ENCODE results near the gene HS2ST1. TPM values are rescaled to one million over a fixed set of nuclear protein-coding genes. Genes with fewer than 3 reads are reported as not detected.
A peak's percentile ranks its signal among the peaks of the same experiment; 100 is the strongest.

HS2ST1 gene
- total and polyA plus RNA-seq, 10 of the 15 experiments (the other 5 are each of a cell fraction or from before 2014, with no cell fraction given) = 5.4 to 30.8 (median 18.6) TPM

DNA sequence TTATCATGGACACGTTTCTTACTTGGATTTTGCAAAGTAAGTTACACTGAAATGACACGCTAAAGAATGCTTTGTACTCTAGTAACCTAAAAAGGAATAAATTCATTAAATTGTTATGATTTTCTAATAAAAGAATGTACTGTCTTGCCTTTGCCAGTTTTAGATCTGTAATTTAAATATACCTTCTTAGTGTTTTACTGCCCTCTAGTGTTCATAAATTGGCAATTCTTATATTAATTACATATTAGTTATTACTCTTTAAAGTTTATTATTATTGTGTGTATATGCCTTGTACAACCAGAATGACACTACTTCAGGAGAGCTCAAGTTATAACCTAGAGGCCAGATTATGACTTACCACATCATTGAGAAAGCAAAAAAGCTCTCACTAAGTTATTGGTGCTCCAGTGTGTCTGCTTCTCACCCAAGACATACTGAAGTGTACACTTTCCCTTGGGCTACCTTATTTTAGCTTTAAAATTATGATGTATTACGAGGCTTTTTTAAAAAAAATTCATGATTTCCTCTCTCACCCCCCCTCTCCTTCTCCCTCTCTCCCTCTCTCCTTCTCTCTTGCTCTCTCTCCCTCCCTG is 169.9 kb downstream of the HS2ST1 start:
- H3K4me3 ChIP-seq = no peak overlapping the region
- intact Hi-C loops (cut with micrococcal nuclease; ENCODE audit: unreplicated experiment) (loop anchor here (1.0 to 10.0 kb wide), 8 partner anchors 52 to 700 kb away; partner anchors contain the start of genes HS2ST1, SELENOF and SH3GLB1), in situ Hi-C loops (cut with MboI) (loop anchor here (25.0 kb wide), 2 partner anchors 572 to 697 kb away; partner anchors contain the start of gene ODF2L)
- H2AFZ ChIP-seq (ENCODE audit: control insufficient read depth, low read depth, low read length) = no peak overlapping the region
- CTCF ChIA-PET = interaction anchor here (0.6 to 9.8 kb wide), 51 partner anchors 11 to 704 kb away, joined by 3 to 198 read pairs (median 5); partner anchors contain the start of genes HS2ST1, SELENOF and SH3GLB1
- peak; percentile 61; the same call in 1 of the 2 replicates for TF ChIP-seq SMC3 (IDR thresholded peaks at IDR 0.05; ENCODE audit: borderline replicate concordance, low read length)
- TF ChIP-seq RAD21 (IDR thresholded peaks at IDR 0.05; ENCODE audit: insufficient read depth, low read depth, low read length) = peak; percentile 66
- TF ChIP-seq, protein P1, sequence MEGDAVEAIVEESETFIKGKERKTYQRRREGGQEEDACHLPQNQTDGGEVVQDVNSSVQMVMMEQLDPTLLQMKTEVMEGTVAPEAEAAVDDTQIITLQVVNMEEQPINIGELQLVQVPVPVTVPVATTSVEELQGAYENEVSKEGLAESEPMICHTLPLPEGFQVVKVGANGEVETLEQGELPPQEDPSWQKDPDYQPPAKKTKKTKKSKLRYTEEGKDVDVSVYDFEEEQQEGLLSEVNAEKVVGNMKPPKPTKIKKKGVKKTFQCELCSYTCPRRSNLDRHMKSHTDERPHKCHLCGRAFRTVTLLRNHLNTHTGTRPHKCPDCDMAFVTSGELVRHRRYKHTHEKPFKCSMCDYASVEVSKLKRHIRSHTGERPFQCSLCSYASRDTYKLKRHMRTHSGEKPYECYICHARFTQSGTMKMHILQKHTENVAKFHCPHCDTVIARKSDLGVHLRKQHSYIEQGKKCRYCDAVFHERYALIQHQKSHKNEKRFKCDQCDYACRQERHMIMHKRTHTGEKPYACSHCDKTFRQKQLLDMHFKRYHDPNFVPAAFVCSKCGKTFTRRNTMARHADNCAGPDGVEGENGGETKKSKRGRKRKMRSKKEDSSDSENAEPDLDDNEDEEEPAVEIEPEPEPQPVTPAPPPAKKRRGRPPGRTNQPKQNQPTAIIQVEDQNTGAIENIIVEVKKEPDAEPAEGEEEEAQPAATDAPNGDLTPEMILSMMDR (IDR thresholded peaks at IDR 0.05 in 2 of 3, conservative IDR thresholded peaks at IDR 0.05 in 1 of 3; ENCODE audit: control insufficient read depth in 2 of 3, extremely low read depth in 1 of 3, insufficient read depth in 1 of 3, low read depth in 3 of 3, low read length in 3 of 3) = peak in 2 of 3 experiments; percentile 27 to 34; a peak in 2 of 6 replicates
- TF ChIP-seq YY1 (IDR thresholded peaks at IDR 0.05; ENCODE audit: low read depth, low read length) = no peak
- ATAC-seq (peak; percentile 83), DNase-seq (ENCODE audit: low read depth, low spot score) (no peak), FAIRE-seq (no peak)
- POLR2A ChIA-PET = interaction anchor here (1.5 kb wide), 1 partner anchor 31 kb away, joined by 4 read pairs; no protein-coding TSS in a partner anchor
- SMC1A ChIA-PET (ENCODE audit: uncharacterized antibody, unreplicated experiment) = interaction anchor here (0.5 to 7.5 kb wide), 41 partner anchors 11 to 704 kb away, joined by 3 to 101 read pairs (median 5); partner anchors contain the start of genes HS2ST1 and SELENOF
- 1% methylated on average over 3 of the region's 3 CpGs for WGBS (ENCODE audit: insufficient coverage, insufficient replicate concordance, low lambda C conversion rate, missing lambda C conversion rate)
- no peaks in the 10 kb centered on the region for H3K9me3 ChIP-seq (replicated peaks; ENCODE audit: control insufficient read depth, insufficient read depth, low read length)
- no peaks in the 10 kb centered on the region for H4K20me1 ChIP-seq (ENCODE audit: control insufficient read depth, insufficient read depth)
- RAD21 ChIA-PET (ENCODE audit: unreplicated experiment) = interaction anchor here (0.8 to 5.2 kb wide), 28 partner anchors 9 to 704 kb away, joined by 3 to 76 read pairs (median 6); partner anchors contain the start of genes HS2ST1, SELENOF and SH3GLB1
- peaks cover 3% of the 10 kb centered on the region; the same call in 1 of the 2 replicates for H3K4me1 ChIP-seq (ENCODE audit: control insufficient read depth, insufficient read depth, low read length)
- H3K79me2 ChIP-seq (ENCODE audit: control insufficient read depth, insufficient read depth, low read length) = no peaks in the 10 kb centered on the region
- H3K9ac ChIP-seq (ENCODE audit: control insufficient read depth, insufficient read depth, low read length) = no peak overlapping the region
- no peak overlapping the region for H3K4me2 ChIP-seq (ENCODE audit: control insufficient read depth, insufficient read depth)
- no TSS peak for BruUV-seq (replicated peaks)
- H3K27ac ChIP-seq (ENCODE audit: control insufficient read depth, insufficient read depth) = no peak overlapping the region; the same call in 1 of the 2 replicates
- H3K36me3 ChIP-seq (ENCODE audit: control insufficient read depth in 2 of 2, insufficient read depth in 2 of 2, low read length in 1 of 2) = peaks cover 0 to 8% of the 10 kb centered on the region in 2 experiments; a peak in 1 of 4 replicates
- no peaks in the 10 kb centered on the region for H3K27me3 ChIP-seq (replicated peaks in 1 of 2; ENCODE audit: control insufficient read depth in 2 of 2, insufficient read depth in 2 of 2, low read length in 1 of 2)
